HG03571 (cell line): ENCODE results near the gene TEX30.

Experiments
- ATAC-seq: cut with Tn5 transposase; IDR thresholded peaks from one replicate; pipeline ENCODE4 v1.9.1; 2021; ENCODE audit not compliant: unreplicated experiment

Gene TEX30

GRCh38 chr13:102718746-102719145, 54.8 kb downstream of the TEX30 start:
- no peak for ATAC-seq
